NT2/D1 (cell line): ENCODE results near the gene ALOX12B.
"Not testable (repeated sequence)": the region's sequence is repeated elsewhere in the genome, so short reads cannot be mapped to it uniquely, and the experiment has no call there.

Source experiments
- DNase-seq: peaks from one replicate; pipeline ENCODE4 v3.0.0-alpha.2; 2011; ENCODE audit warnings: low read depth, low spot score
- H3K27me3 ChIP-seq: 2 replicates; pipeline ENCODE4 v1.6.0; 2011; ENCODE audit warnings: mild to moderate bottlenecking; ENCODE audit not compliant: insufficient read length, insufficient read depth
- H3K36me3 ChIP-seq: 2 replicates; pipeline ENCODE4 v1.6.1; 2011; ENCODE audit warnings: mild to moderate bottlenecking, low read length, mixed read lengths; ENCODE audit not compliant: insufficient read depth, insufficient read length
- H3K4me1 ChIP-seq: 2 replicates; pipeline ENCODE4 v1.5.1; 2011; ENCODE audit not compliant: insufficient read depth, insufficient read length
- H3K4me3 ChIP-seq: 2 replicates; pipeline ENCODE4 v1.5.1; 2011; ENCODE audit warnings: low read depth; ENCODE audit not compliant: insufficient read length
- H3K9ac ChIP-seq: 2 replicates; pipeline ENCODE4 v1.6.0; 2011; ENCODE audit warnings: low read depth; ENCODE audit not compliant: insufficient read length
- H3K9me3 ChIP-seq: 2 replicates; pipeline ENCODE4 v1.5.1; 2011; ENCODE audit warnings: mild to moderate bottlenecking, low read length; ENCODE audit not compliant: insufficient read depth
- SUZ12 ChIP-seq: IDR thresholded peaks from 2 replicates; pipeline ENCODE4 v1.6.1; 2011; ENCODE audit not compliant: insufficient read length, insufficient read depth; ENCODE audit errors: extremely low read depth
- YY1 ChIP-seq: IDR thresholded peaks from 2 replicates; pipeline ENCODE4 v1.6.1; 2011; ENCODE audit not compliant: insufficient read length, insufficient read depth
- ZNF274 ChIP-seq: IDR thresholded peaks from 2 replicates; pipeline ENCODE4 v1.6.1; 2011; ENCODE audit warnings: mild to moderate bottlenecking, low read depth, low read length

Gene ALOX12B

DNA sequence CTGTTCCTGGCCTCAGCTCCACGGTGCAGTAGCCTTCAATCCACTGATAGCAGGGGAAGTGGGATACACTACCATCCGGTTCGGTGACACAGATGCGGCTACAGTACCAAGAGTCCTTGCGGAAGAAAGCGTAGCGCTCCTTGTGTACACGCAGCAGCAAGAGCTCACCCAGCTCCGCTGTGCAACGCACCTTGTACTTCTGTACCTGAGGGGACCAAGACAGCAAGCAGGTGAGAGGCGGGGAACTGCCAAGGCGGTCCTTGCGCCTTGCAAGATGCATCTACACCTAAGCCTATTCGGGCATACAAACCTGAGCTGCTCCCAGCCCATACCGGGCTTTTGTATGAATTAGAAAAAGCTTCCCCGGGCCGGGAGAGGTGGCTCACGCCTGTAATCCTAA is 29.3 kb upstream of the ALOX12B start:
- Histone ChIP-seq H3K4me1 (peaks cover 2% of the 10 kb centered on the region), H3K9ac (no peak overlapping the region), H3K27me3 (peaks cover 62% of the 10 kb centered on the region), H3K9me3 (no peaks in the 10 kb centered on the region), H3K4me3 (no peak overlapping the region), H3K36me3 (no peaks in the 10 kb centered on the region)
- TF ChIP-seq ZNF274: no peak
- TF ChIP-seq SUZ12: no peak
- TF ChIP-seq YY1: no peak
- DNase-seq: no peak

DNA sequence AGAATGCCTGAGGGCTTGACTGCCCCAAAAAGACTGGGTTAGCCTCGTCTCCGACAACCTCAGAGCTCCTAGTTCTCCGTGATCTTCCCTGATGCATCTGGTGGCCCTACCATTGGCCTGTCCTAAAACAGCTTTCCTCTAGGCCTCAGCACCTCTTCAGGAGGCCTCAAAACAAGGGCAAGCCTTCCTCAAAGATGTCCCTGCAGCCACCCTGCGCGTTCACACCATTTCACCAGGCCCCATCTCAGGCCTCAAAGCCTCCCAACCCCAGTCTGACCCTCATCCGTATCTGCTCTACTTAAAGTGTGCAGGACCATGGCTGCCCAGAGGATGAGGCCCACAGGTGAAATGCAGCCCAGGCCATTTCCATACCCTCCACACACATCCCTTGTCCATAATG is 23.4 kb upstream of the ALOX12B start:
- Histone ChIP-seq H3K9me3 (no peaks in the 10 kb centered on the region), H3K27me3 (peaks cover 54% of the 10 kb centered on the region), H3K36me3 (no peaks in the 10 kb centered on the region), H3K4me3 (no peak overlapping the region), H3K9ac (no peak overlapping the region), H3K4me1 (no peaks in the 10 kb centered on the region)
- TF ChIP-seq ZNF274 (no peak), SUZ12 (no peak), YY1 (no peak)
- no peak for DNase-seq

DNA sequence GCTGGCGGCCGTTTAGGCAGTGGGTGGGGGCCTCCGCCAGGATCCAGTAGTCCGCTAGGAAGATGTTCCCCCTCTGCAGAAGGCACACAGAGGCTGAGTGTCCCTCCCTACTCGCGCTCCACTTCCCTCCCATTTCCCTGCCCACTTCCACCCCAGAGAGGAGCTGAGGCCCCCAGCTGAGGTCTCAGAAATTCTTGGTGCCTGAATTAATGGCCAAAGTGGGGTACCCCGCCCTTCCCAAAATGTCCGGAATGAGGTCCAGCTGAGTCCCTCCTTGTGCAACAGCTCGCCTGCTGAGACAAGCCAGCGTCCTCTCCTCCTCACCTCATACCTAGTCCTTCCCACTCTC is 22.9 kb upstream of the ALOX12B start:
- H3K9me3 ChIP-seq: no peaks in the 10 kb centered on the region
- DNase-seq: no peak
- H3K27me3 ChIP-seq: peaks cover 49% of the 10 kb centered on the region
- H3K4me3 ChIP-seq: no peak overlapping the region
- H3K4me1 ChIP-seq: no peaks in the 10 kb centered on the region
- TF ChIP-seq ZNF274: no peak
- TF ChIP-seq YY1: no peak
- no peak for TF ChIP-seq SUZ12
- H3K9ac ChIP-seq: no peak overlapping the region
- H3K36me3 ChIP-seq: no peaks in the 10 kb centered on the region

DNA sequence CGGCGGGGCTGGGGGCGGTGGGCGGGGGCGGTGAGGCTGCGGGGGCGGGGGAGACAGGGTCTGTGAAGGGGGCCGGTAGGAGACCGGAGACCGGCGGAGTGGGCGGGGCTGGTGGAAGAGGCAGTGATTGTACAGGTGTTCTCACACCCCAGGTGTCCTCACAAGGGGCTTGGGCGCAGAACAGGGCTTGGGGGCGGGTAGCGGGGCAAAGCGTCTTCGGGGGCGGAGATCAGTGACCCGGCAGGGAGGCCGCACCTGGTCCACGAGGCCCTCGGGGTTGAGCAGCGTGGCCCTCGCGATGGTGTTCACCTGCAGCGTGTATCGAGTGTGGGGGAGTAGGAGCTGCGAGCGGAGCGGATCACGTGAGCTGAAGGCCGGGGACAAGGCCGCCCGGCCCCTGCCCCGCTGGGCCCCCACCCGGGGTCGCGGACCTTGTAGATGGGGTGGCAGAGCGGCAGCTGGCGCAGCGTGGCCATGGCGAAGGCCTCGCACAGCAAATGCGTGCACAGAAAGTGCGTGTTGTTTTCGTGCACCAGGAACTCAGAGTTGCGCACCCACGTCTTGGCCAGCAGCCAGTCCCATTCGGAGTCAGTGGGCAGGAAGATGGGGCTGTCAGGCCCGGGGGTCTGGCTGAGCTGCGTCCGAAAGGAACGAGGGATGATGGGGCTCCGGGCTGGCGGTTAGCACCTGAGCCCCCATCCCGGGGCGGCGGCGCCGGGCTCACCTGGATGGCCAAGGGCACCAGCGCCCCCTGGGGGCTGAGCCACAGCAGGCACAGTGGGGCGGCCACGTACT is 22.3 kb upstream of the ALOX12B start:
- Histone ChIP-seq H3K36me3 (no peaks in the 10 kb centered on the region), H3K4me3 (no peak overlapping the region), H3K9me3 (no peaks in the 10 kb centered on the region), H3K9ac (no peak overlapping the region), H3K4me1 (no peaks in the 10 kb centered on the region), H3K27me3 (peaks cover 44% of the 10 kb centered on the region)
- DNase-seq: no peak
- TF ChIP-seq YY1: no peak

DNA sequence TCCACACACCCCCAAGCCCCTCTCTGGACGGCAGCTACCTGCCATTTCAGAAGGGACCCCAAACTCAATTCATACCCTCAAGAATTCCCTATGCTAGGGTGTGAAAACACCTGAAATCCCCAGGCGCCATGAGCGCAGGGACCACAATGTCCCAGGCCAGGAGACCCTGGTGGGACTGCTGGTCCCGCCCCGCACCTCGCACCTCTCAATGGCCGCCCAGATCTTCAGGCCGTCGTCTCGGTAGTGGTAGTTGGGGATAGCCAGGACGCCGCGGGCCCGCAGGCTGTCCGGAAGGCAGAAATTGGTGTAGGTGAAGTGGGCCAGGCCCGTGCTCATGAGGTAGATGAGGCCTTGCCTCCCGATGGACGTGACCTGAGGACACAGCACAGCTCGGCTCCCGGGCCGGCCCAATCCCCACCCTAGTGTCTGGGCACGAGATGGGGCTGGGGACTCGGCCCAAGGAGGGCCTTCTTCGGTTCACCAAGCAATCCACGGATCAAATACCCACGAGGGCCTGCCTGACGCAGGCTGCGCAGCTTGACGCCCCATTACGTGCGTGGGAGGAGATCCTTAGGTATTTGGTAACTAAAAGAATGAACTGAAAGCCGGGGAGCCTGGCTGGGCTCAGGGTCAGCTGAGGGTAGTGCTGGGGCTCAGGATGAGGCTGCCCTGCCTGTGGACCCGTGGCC is 21.6 kb upstream of the ALOX12B start:
- Histone ChIP-seq H3K4me1 (no peaks in the 10 kb centered on the region), H3K36me3 (no peaks in the 10 kb centered on the region), H3K4me3 (no peak overlapping the region), H3K27me3 (peaks cover 36% of the 10 kb centered on the region), H3K9ac (no peak overlapping the region), H3K9me3 (no peaks in the 10 kb centered on the region)
- no peak for TF ChIP-seq ZNF274
- no peak for TF ChIP-seq YY1
- TF ChIP-seq SUZ12: no peak
- no peak for DNase-seq

DNA sequence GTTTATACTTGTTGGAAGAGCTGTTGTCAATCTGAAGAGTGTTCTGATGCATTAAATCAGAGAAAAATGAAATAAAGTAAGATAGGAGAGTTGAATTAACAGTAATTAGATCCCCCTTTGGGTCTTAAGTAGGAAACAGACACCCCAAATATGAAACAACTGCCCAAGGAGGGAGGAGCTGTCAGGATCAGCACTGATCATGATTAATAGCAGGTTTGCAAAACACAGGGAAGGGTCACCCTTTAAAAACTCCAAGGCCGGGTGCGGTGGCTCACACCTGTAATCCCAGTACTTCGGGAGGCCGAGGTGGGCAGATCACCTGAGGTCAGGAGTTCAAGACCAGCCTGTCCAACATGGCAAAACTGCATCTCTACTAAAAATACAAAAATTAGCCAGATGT is 19.5 kb upstream of the ALOX12B start:
- DNase-seq, H3K9ac ChIP-seq, H3K4me3 ChIP-seq, H3K4me1 ChIP-seq, H3K36me3 ChIP-seq, H3K9me3 ChIP-seq: not testable (repeated sequence)
- peaks cover 21% of the 10 kb centered on the region for H3K27me3 ChIP-seq

DNA sequence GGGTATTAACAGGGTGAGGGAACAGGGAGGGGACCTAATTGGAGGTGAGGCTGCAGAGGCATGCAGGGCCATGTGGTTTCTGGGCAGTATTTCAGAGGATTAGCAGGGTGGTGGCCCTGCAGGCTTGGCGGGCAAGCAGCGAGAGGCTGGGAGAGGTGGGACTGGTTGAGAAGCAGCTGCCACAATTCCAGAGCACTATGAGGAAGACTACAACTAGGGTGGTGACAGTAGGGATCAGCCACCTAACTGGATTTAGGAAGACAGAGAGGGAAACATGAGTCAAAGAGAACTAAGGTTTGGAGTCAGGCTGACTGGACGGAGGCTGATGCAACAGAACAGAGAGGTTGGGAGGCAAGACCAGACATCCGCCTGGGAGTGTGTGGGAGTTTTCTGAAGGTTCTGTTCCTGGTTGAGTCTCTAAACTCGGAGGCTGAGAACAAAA is 18.5 kb upstream of the ALOX12B start:
- no peaks in the 10 kb centered on the region for H3K36me3 ChIP-seq
- no peak for TF ChIP-seq ZNF274
- no peak for TF ChIP-seq YY1
- no peak for TF ChIP-seq SUZ12
- H3K4me3 ChIP-seq: no peak overlapping the region
- no peak overlapping the region for H3K9ac ChIP-seq
- no peak for DNase-seq
- peaks cover 11% of the 10 kb centered on the region for H3K27me3 ChIP-seq
- no peaks in the 10 kb centered on the region for H3K4me1 ChIP-seq
- H3K9me3 ChIP-seq: no peaks in the 10 kb centered on the region

DNA sequence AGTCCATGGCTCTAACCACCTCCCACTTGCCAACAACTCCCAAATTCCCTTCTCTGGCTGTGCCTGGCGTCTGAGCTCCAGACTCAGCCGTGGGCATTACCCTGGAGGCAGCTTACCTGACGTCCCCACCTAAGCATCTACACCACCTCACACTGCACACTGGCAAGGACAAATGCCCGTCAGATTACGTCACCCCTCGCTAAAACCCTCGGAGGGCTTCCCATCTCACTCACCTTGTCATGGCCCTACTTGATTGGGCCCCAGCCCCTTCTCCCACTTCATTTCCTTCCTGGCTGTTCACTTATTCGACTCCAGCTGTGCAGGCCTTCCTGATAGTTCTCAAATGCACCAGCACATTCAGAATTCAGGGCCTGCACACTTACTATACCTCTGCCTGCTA is 17.4 kb upstream of the ALOX12B start:
- H3K27me3 ChIP-seq: peaks cover 4% of the 10 kb centered on the region
- no peak for DNase-seq
- no peaks in the 10 kb centered on the region for H3K4me1 ChIP-seq
- H3K9me3 ChIP-seq: no peaks in the 10 kb centered on the region
- TF ChIP-seq ZNF274 (no peak), YY1 (no peak), SUZ12 (no peak)
- H3K36me3 ChIP-seq: no peaks in the 10 kb centered on the region
- H3K9ac ChIP-seq: no peak overlapping the region
- H3K4me3 ChIP-seq: no peak overlapping the region
